Measurements from ENCODE around the gene LRP1B. TPM values are rescaled to one million over a fixed set of nuclear protein-coding genes. Genes with fewer than 3 reads are reported as not detected.

The LRP1B gene
- total RNA-seq, 1 donor from 2014 or later = 0.89 TPM

DNA sequence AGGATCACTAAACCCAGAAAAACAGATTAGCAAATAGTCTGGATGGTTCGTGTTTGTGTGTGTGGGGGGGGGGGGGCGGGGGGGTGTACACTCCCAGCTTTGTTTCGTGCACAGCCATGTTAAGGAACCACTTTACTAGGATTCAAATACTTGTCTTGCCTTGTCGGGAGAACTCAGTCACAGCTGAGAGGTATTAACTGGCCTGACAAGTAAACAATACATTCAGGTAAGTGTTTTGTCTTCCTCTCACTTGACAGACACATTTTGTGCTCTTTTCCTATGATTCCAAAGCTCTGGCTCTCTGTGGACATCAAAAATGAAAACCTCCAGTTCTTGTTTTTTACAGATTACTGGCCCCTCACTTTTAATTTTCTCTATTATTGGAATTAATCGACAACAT, 173.5 kb downstream of the LRP1B start:
- DNase-seq (ENCODE audit: low spot score) = no peak

DNA sequence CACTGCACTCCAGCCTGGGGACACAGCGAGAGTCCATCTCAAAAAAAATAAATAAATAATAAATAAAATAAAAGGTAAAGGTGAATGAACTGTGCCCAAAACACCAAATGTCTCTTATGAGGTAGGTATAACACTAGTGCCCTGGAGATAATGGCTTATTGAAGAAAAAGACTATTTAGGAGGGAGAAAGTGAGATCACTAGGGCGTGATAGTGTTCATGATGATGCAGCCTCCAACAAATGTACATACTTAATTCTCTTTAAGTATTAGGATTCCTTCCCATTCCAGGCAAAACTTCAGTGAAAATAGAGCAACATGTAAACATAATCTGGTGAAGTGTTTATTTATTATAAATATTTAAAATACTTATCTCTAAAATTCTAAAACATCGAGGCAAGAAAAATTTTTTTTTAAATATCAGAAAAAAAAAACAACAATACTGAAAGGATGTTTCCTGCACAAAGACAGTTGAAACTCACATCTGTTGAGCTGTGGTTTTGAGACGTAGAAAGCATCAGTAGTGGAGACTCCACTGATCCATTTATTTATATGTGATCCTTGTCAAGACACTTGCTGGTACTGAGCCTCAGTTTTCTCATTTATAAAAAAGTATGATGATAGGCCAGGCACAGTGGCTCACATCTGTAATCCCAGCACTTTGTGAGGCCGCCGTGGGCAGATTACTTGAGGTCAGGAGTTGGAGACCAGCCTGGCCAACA, 183.3 kb downstream of the LRP1B start:
- DNase-seq (ENCODE audit: low spot score) = no peak

- no peak for DNase-seq (ENCODE audit: low spot score)
These were observed 184.8 kb downstream of the LRP1B start for GRCh38 chr2:141946016-141946415.

GRCh38 chr2:141943918-141944317, 186.9 kb downstream of the LRP1B start:
- DNase-seq (ENCODE audit: low spot score) = no peak

DNA sequence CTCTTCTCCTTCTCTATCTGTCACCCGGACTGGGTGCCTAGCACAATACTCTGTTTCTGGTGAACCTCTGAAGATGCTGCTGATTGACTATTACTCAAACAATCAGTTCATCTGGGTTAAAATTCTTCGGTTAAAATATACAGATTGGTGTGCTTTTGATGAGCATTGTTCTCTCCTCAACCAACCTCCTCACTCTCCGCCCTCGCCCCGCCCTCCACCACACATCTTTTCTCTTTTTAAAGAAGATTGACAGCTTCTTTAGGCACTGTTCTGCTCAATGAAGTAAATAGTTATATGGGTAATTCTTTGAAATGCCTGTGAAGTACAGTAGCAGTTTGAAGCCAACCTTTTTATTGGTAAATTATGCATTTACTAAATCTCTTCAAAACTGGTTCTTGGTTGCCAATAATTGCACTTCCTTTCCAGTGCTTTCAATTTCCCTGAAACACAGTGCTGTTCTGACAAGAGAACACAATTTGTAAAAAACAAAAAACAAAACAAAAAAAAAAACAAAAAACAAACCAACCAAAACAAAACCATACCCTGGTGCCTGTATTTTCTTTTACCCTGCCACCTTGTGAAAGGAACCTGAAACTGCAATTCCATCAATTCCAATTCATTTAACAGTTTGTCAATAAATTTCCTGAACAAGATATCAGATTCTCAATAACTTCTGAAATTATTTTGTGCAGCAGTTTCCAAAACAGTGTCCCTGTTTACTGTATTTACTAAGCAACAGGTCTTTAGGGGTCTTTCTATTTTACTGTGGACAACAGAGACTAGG, 188.6 kb downstream of the LRP1B start:
- DNase-seq (ENCODE audit: low spot score) = no peak

DNA sequence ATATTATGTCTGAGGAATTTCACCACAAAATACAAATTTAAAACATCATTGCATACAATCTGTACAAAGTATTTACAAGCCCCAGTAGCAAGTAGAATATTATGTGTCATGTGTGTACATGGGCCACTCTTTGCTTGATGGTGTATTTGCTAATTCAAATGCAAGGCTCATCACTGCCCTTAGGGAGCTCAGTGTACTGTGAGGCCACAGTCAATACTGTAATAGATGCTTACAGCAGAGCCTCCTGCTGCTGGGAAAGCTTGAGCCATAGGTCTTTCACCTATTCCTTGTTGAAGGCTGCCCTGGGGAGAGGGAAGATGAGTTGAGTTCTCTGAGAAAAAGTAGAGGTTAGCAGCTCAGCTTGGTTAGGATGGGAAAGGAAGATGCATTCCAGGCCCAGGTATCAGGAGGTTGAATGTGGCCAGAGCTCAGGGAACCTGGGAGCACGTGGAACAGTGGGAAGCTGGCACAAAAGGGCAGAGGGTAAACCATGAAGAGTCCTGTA, 189.6 kb downstream of the LRP1B start:
- no peak for DNase-seq (ENCODE audit: low spot score)

- no peak for DNase-seq (ENCODE audit: low spot score)
These were observed 190.1 kb downstream of the LRP1B start for GRCh38 chr2:141940709-141941108.

DNA sequence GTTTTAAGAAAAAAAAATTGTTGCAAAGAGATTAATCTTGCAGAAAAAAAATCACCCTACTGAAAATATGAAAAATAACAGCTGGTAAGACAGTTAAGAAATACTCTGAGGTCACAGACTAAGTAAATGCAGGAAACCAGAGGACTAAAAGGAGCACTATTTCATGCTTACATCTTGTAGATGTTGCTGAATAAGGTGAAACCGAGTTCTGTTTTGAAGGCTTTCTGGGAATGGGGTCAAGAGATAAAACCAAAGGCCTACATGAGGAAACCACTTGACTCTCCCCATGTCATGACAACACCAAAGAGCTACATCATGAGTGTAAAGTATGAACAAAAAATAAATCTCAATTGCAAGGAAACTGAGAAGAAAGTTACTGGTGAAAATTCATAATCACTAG, 197.6 kb downstream of the LRP1B start:
- DNase-seq (ENCODE audit: low spot score) = no peak

- no peak for DNase-seq (ENCODE audit: low spot score)
These were observed 198.6 kb downstream of the LRP1B start for GRCh38 chr2:141932261-141932660.

- no peak for DNase-seq (ENCODE audit: low spot score)
These were observed 199.0 kb downstream of the LRP1B start for GRCh38 chr2:141931797-141932196.

GRCh38 chr2:141930803-141931202, 200.0 kb downstream of the LRP1B start:
- no peak for DNase-seq (ENCODE audit: low spot score)

DNA sequence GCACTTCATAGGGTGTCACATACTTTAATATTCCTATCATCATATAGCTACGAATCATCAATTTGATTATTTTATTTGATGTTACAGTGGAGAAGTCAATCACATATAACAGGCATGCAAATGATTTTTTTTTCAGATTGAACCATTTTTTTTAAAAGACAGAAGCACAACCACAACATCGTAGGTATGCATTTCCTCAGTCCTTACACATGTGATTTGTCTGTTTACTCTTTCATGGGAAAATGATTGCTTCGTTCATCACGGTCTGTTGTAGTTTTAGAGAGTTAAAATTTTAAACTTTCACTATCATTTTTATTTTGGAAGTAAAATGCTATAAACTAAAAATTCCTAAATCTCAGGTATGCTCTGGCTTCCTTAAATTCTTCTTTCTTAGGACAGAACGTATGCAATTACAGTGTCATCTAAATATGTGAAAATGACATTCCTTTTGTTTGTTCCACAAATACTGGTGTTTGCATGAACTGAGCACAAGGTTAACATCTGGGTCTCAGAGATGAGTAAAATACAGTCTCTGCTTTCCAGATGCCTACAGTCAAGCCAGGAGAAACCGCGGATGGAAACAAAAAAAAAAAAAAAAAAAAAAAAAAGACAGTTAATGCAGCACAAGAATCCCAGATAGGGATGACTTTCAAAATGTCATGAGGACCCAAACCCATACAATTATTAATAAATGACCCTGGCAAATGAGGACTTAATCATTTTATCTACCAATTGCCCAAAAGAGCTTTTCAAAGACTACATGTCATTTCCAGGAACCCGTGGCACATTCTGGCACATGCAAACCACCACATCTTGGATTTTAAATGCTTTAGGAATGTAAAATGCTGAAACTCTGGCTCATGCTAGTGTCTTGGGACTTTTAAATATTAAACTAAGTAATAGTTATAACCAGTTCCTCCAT, 201.2 kb downstream of the LRP1B start:
- DNase-seq (ENCODE audit: low spot score) = no peak

- DNase-seq (ENCODE audit: low spot score) = no peak
These were observed 202.3 kb downstream of the LRP1B start for GRCh38 chr2:141928476-141928875.

DNA sequence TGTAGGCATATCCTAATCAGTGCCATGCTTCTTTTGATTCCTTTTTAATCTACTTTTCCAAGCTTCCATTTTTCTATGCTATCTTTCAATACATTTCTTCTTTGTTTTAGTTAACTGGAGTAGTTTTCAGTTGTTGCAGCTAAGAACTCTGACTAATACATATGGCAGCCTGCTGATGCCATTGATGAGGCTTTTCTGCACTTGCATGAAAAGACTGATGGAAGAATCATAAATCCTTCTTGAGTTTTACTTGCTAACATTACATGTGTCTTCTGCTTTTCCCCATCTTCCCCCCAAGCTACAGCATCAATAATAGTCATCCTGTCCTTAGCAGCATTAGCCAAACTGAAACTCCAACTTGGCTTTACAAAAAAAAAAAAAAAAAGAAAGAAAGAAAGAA, 203.3 kb downstream of the LRP1B start:
- no peak for DNase-seq (ENCODE audit: low spot score)

DNA sequence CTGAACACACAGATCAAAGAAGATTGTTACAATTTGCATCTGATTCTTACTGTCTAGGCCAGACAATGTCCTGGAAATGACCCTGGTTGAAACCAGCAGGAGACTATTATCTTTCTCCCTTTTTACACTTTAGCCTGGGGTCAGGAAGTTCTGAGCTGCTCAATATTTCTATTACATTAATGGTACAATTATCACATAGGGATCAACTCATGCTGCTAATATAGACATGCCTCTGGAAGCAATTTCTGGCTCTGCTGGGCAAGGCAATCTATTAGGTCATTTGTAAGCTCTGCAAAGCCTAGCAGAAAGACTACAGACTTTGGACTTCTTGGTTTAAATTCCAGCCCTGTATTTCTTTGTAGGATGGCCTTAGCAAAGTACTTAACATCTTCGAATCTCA, 205.3 kb downstream of the LRP1B start:
- no peak for DNase-seq (ENCODE audit: low spot score)

DNA sequence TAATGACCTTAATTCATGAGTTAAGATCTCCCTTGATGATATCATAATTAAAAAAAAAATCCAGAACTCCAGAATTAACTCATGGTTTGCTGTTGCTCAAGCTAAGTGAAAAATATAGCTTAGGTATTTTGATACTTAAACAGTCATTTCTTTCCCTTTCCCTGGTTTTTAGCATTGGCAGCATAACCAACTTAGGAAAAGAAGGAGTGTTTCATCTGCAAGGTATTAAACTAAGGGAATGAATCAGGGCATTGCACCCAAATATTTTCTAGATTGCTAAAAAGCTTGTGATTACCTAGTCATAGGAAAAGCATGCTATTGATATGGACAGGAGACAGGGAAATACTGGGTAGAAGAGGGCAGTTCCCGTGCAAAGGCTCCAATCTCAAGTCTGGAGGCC, 207.2 kb downstream of the LRP1B start:
- DNase-seq (ENCODE audit: low spot score) = no peak

- no peak for DNase-seq (ENCODE audit: low spot score)
These were observed 219.2 kb downstream of the LRP1B start for GRCh38 chr2:141911485-141912066.

DNA sequence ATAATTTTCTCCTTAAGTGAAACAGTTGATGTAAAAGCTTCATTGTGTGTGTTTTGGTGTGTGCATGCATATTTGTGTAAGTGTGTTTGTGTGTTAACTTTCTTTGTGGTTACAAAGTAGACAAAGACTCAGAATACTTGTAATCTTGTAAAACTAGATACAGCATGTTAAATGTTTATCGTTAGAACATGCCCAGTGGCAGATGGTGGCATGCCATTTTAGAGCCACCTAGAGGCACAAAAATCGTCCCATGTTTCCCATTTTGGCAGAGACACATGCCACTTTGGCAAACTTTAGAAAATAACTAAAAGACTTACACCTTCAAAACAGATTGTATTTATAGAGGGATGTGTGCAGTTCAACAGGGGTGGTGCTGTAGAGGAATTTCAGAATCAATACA, 224.1 kb downstream of the LRP1B start:
- no peak for DNase-seq (ENCODE audit: low spot score)

DNA sequence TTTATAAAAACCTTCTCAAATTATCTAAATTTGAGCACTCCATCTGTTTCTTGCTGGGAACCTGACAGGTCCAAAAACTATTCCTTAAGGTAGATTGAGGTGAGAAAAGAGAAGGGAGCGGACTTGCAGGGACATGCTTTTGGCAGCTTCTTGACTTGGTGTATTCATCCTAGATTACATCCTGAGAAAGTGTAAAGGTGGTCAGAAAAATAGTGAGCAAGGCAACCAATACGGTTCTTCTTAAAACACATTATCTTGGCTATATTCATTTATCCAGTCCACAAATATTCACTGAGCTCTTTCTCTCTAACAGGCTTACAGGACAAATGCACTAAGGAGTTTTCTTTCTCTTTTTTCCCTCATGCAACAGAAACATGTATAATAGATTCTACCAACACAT, 230.0 kb downstream of the LRP1B start:
- DNase-seq (ENCODE audit: low spot score) = no peak

DNA sequence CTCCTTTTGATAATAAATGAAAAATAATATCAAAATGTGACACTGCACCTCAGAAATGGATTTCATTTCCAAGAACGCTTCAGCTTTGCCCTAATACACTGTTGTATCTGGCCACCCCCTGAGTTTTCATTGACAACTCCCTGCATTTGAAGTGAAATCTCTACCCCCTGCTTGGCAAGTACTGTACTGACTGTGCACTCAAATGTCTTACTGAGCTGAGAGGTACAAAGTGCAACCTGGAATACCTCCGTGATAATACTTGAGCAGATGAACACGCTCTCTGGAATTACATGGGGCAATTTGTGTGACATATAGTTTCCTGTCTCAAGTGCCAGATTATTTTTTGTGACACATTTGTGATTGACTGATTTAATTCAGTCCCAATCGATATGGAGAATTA, 231.1 kb downstream of the LRP1B start:
- DNase-seq (ENCODE audit: low spot score) = no peak

DNA sequence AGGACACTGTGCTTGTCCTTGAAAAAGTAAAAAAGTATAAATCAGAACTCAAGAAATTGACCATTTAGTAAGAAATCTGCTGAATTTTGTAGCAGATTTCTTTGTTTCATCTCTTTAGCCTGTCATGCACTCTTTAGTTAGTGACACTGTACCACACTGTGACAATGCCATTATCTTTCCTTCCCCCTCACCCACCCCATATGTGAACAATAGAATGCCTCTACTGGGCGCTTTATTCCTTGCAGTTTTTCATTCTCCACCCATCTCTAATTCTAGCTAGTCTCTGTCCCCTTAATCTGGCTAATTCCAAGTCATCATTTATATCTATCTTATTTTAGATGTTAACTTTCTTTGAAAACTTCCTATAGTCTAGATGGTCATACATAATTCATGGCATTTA, 241.0 kb downstream of the LRP1B start:
- DNase-seq (ENCODE audit: low spot score) = no peak
